Measurements from ENCODE around the gene MAF. TPM values are rescaled to one million over a fixed set of nuclear protein-coding genes. Genes with fewer than 3 reads are reported as not detected.

The MAF gene
- total and polyA plus RNA-seq, 2 of the 4 experiments (the other 2 are of a cell fraction), result under 0.01 to 0.02 TPM

GRCh38 chr16:79547085-79547484, 53.5 kb downstream of the MAF start:
- no peaks in the 10 kb centered on the region for H3K9me1 ChIP-seq (ENCODE audit: insufficient read depth, low read length)
- no peak overlapping the region for H3K4ac ChIP-seq (ENCODE audit: low read depth, low read length)
- no peak overlapping the region for H3K18ac ChIP-seq (ENCODE audit: low read depth, low read length)
- no peak overlapping the region for H3K4me2 ChIP-seq (ENCODE audit: low read depth, low read length)
- no TSS peak for BruUV-seq (replicated peaks)
- no peak overlapping the region for H3K14ac ChIP-seq (replicated peaks; ENCODE audit: low read depth, low read length)
- H2AK9ac ChIP-seq (replicated peaks; ENCODE audit: low read depth, low read length, poor library complexity), result no peak overlapping the region
- H2AK5ac ChIP-seq (ENCODE audit: low read depth, low read length), result no peak overlapping the region
- dilution Hi-C loops (cut with HindIII; ENCODE audit: low sequenced_read_pairs, unreplicated experiment) (no loop called here), intact Hi-C loops (cut with micrococcal nuclease) (no loop called here), in situ Hi-C loops (cut with MboI; ENCODE audit: low sequenced_read_pairs) (no loop called here)
- H3K36me3 ChIP-seq (ENCODE audit: control insufficient read depth, insufficient read depth, low read length), result no peaks in the 10 kb centered on the region
- no peak overlapping the region for H3K4me3 ChIP-seq (ENCODE audit: insufficient read depth, low read depth, low read length)
- no peak overlapping the region for H3K56ac ChIP-seq (ENCODE audit: extremely low read depth, insufficient read depth, low read length)
- no peak overlapping the region for H3K9ac ChIP-seq (ENCODE audit: low read depth, low read length)
- WGBS, 2 experiments (ENCODE audit: extremely low coverage in 2 of 2, insufficient read length in 1 of 2), result 100% methylated on average over 2 of the region's 6 CpGs; no CpG with 5 or more reads in 1 of the 2 experiments
- H3K9me3 ChIP-seq (ENCODE audit: control insufficient read depth, insufficient read depth, low read length), result peaks cover 12% of the 10 kb centered on the region
- H4K91ac ChIP-seq (ENCODE audit: insufficient read depth, low read depth, low read length), result no peak overlapping the region
- H4K8ac ChIP-seq (ENCODE audit: low read depth in 2 of 2, low read length in 2 of 2), result no peak overlapping the region
- H3K27me3 ChIP-seq (ENCODE audit: control insufficient read depth, insufficient read depth, low read length), result no peaks in the 10 kb centered on the region
- no peak overlapping the region for H2BK120ac ChIP-seq (ENCODE audit: low read depth, low read length)
- no peak overlapping the region for H3K27ac ChIP-seq (ENCODE audit: insufficient read depth, low read length)
- no peak overlapping the region for H4K5ac ChIP-seq (ENCODE audit: low read depth, low read length)
- H3K4me1 ChIP-seq (ENCODE audit: control insufficient read depth, insufficient read depth, low read length), result no peaks in the 10 kb centered on the region
- DNase-seq (no peak), ATAC-seq (ENCODE audit: low read depth) (no peak)
- H2BK5ac ChIP-seq (ENCODE audit: low read depth, low read length, poor library complexity, severe bottlenecking), result no peak overlapping the region
- ChIA-PET CTCF (interaction anchor here (0.9 kb wide), 1 partner anchor 23 kb away, joined by 3 read pairs; no protein-coding TSS in a partner anchor), POLR2A (ENCODE audit: unreplicated experiment) (no interaction called here)
- no peak overlapping the region for H2AFZ ChIP-seq (replicated peaks; ENCODE audit: low read length, poor library complexity)
- H2BK15ac ChIP-seq (ENCODE audit: low read depth, low read length), result no peak overlapping the region
- no peaks in the 10 kb centered on the region for H3K79me1 ChIP-seq (ENCODE audit: low read depth in 1 of 2, low read length in 2 of 2)
- no peaks in the 10 kb centered on the region for H4K20me1 ChIP-seq (ENCODE audit: insufficient read depth, low read length)
- TF ChIP-seq CEBPB (IDR thresholded peaks at IDR 0.05; ENCODE audit: low read depth, low read length) (no peak), CHD1 (IDR thresholded peaks at IDR 0.05; ENCODE audit: low read depth, low read length) (no peak), MAZ (IDR thresholded peaks at IDR 0.05; ENCODE audit: borderline replicate concordance, low read depth, low read length) (no peak), BHLHE40 (IDR thresholded peaks at IDR 0.05; ENCODE audit: low read depth, low read length) (no peak), RFX5 (IDR thresholded peaks at IDR 0.05; ENCODE audit: low read depth, low read length) (no peak), MXI1 (IDR thresholded peaks at IDR 0.05; ENCODE audit: borderline replicate concordance, low read depth, low read length) (no peak), MAFK (IDR thresholded peaks at IDR 0.05; ENCODE audit: low read depth, low read length) (no peak), RCOR1 (IDR thresholded peaks at IDR 0.05; ENCODE audit: insufficient replicate concordance, low read length) (no peak), SMC3 (IDR thresholded peaks at IDR 0.05; ENCODE audit: low read depth, low read length) (no peak), POLR2A (IDR thresholded peaks at IDR 0.05; ENCODE audit: low read depth, low read length) (no peak), FOS (IDR thresholded peaks at IDR 0.05; ENCODE audit: low read depth, low read length) (no peak), RAD21 (IDR thresholded peaks at IDR 0.05; ENCODE audit: low read length) (no peak), ELK1 (IDR thresholded peaks at IDR 0.05; ENCODE audit: borderline replicate concordance, low read depth, low read length) (no peak), USF2 (IDR thresholded peaks at IDR 0.05; ENCODE audit: low read depth, low read length) (no peak), NFE2L2 (IDR thresholded peaks at IDR 0.05; ENCODE audit: low read depth, low read length) (no peak), CTCF (conservative IDR thresholded peaks at IDR 0.05; ENCODE audit: low read depth, low read length) (no peak)
- no peak overlapping the region for H2BK20ac ChIP-seq (ENCODE audit: low read depth, low read length)
- H3K23ac ChIP-seq (ENCODE audit: low read depth, low read length), result no peak overlapping the region

Measured in IMR-90 (cell line).